Measurements from ENCODE around the gene PLEKHG1. TPM values are rescaled to one million over a fixed set of nuclear protein-coding genes. Genes with fewer than 3 reads are reported as not detected.

Gene PLEKHG1
- total and polyA plus RNA-seq, 4 donors, result 7.7 to 42.0 (median 24.4) TPM

- H3K36me3 ChIP-seq (ENCODE audit: control insufficient read depth in 4 of 4, insufficient read depth in 4 of 4, low read length in 4 of 4), result no peaks in the 10 kb centered on the region
- no peak overlapping the region for H3K27ac ChIP-seq (ENCODE audit: low read depth in 1 of 2, low read length in 1 of 2)
- H3K27me3 ChIP-seq (ENCODE audit: control insufficient read depth in 3 of 3, insufficient read depth in 3 of 3, low read length in 2 of 3), result no peaks in the 10 kb centered on the region
- H3K4me3 ChIP-seq, result no peak overlapping the region
- peaks cover 0 to 57% (median 26%) of the 10 kb centered on the region in 5 donors for H3K4me1 ChIP-seq (ENCODE audit: control insufficient read depth in 5 of 5, insufficient read depth in 5 of 5, low read length in 5 of 5)
- DNase-seq (peak in 1 of 3 donors; percentile 17), ATAC-seq (ENCODE audit: insufficient read depth, low FRiP score) (no peak)
- no peak for TF ChIP-seq CTCF (IDR thresholded peaks at IDR 0.05; ENCODE audit: control extremely low read depth, extremely low read depth)
- H3K9ac ChIP-seq (ENCODE audit: insufficient read depth in 1 of 2, low read length in 2 of 2), result no peak overlapping the region
- 79 to 85% methylated on average over 12 of the region's 12 CpGs for WGBS, 2 donors
- H3K9me3 ChIP-seq (ENCODE audit: control insufficient read depth in 4 of 4, insufficient read depth in 3 of 4, low read length in 3 of 4), result no peaks in the 10 kb centered on the region
These were observed 31.7 kb downstream of the PLEKHG1 start for GRCh38 chr6:150631283-150631983.

GRCh38 chr6:150631984-150632642, 32.4 kb downstream of the PLEKHG1 start:
- Histone ChIP-seq H3K27ac (ENCODE audit: low read depth in 1 of 2, low read length in 1 of 2) (peak overlapping the region in 1 of 2 donors; percentile 50), H3K4me3 (no peak overlapping the region), H3K27me3 (ENCODE audit: control insufficient read depth in 3 of 3, insufficient read depth in 3 of 3, low read length in 2 of 3) (no peaks in the 10 kb centered on the region), H3K9me3 (ENCODE audit: control insufficient read depth in 4 of 4, insufficient read depth in 3 of 4, low read length in 3 of 4) (no peaks in the 10 kb centered on the region), H3K9ac (ENCODE audit: insufficient read depth in 1 of 2, low read length in 2 of 2) (peak overlapping the region in 1 of 2 donors; percentile 18), H3K36me3 (ENCODE audit: control insufficient read depth in 4 of 4, insufficient read depth in 4 of 4, low read length in 4 of 4) (no peaks in the 10 kb centered on the region), H3K4me1 (ENCODE audit: control insufficient read depth in 5 of 5, insufficient read depth in 5 of 5, low read length in 5 of 5) (peaks cover 0 to 52% (median 23%) of the 10 kb centered on the region in 5 donors)
- 79 to 83% methylated on average over 9 of the region's 9 CpGs for WGBS, 2 donors
- no peak for TF ChIP-seq CTCF (IDR thresholded peaks at IDR 0.05; ENCODE audit: control extremely low read depth, extremely low read depth)
- ATAC-seq (ENCODE audit: insufficient read depth, low FRiP score), result no peak
- DNase-seq, result peak in 2 of 3 donors; percentile 79

- H3K27me3 ChIP-seq (ENCODE audit: control insufficient read depth in 3 of 3, insufficient read depth in 3 of 3, low read length in 2 of 3), result no peaks in the 10 kb centered on the region
- H3K4me1 ChIP-seq (ENCODE audit: control insufficient read depth in 5 of 5, insufficient read depth in 5 of 5, low read length in 5 of 5), result peaks cover 0 to 44% (median 18%) of the 10 kb centered on the region in 5 donors
- no peak for DNase-seq
- H3K9me3 ChIP-seq (ENCODE audit: control insufficient read depth in 4 of 4, insufficient read depth in 3 of 4, low read length in 3 of 4), result no peaks in the 10 kb centered on the region
- H3K27ac ChIP-seq (ENCODE audit: low read depth in 1 of 2, low read length in 1 of 2), result no peak overlapping the region
- H3K36me3 ChIP-seq (ENCODE audit: control insufficient read depth in 4 of 4, insufficient read depth in 4 of 4, low read length in 4 of 4), result no peaks in the 10 kb centered on the region
- WGBS, 2 donors, result 42 to 65% methylated on average over 13 of the region's 13 CpGs
- H3K4me3 ChIP-seq, result no peak overlapping the region
- no peak overlapping the region for H3K9ac ChIP-seq (ENCODE audit: insufficient read depth in 1 of 2, low read length in 2 of 2)
- no peak for TF ChIP-seq CTCF (IDR thresholded peaks at IDR 0.05; ENCODE audit: control extremely low read depth, extremely low read depth)
- ATAC-seq (ENCODE audit: insufficient read depth, low FRiP score), result no peak
These were observed 33.2 kb downstream of the PLEKHG1 start for GRCh38 chr6:150632785-150633485.
